GM12874 (cell line): Measurements from ENCODE around the gene KSR2.

Source experiments
- TF ChIP-seq, protein P1 (sequence below): IDR thresholded peaks from 2 replicates; pipeline ENCODE4 v1.5.1; 2011; ENCODE audit warnings: low read depth, mild to moderate bottlenecking, control low read depth, low read length, moderate library complexity; ENCODE audit not compliant: insufficient read depth

KSR2 gene

DNA sequence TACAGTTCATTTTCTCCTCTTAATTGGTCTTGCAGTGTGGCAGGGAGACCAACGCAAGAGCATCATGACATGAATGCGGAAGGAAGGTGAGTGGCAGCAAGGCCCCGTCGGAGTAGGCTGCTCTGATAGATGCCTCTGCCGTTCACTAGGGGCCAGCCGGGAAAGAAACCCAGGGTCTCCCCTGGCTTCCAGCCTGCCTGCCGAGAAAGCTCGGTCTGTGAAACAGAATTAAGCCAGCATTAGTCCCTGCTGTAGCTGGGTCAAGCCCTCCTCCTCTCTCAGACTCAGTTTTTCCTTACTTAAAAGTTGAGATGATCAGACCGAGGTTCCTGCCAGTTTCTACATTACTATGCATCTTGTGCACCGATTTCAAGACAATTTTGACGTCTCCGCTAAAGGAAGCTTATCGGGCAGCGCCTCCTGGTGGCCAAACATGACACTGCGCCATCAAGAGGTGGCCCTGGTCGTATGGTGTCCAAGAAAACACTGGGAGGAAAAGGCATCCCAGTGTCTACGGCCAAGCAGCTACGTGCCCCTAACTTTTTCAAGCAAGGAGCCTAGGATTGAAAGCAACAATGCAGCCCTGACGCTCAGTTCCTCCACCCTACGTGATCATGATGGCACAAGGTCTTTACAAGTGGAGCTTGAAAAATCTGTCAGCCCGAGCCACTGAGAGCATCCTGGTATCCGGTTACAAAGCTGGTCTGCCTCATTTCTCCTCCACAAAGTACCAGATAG lies 131.6 kb downstream of the KSR2 start:
- TF ChIP-seq, protein P1, sequence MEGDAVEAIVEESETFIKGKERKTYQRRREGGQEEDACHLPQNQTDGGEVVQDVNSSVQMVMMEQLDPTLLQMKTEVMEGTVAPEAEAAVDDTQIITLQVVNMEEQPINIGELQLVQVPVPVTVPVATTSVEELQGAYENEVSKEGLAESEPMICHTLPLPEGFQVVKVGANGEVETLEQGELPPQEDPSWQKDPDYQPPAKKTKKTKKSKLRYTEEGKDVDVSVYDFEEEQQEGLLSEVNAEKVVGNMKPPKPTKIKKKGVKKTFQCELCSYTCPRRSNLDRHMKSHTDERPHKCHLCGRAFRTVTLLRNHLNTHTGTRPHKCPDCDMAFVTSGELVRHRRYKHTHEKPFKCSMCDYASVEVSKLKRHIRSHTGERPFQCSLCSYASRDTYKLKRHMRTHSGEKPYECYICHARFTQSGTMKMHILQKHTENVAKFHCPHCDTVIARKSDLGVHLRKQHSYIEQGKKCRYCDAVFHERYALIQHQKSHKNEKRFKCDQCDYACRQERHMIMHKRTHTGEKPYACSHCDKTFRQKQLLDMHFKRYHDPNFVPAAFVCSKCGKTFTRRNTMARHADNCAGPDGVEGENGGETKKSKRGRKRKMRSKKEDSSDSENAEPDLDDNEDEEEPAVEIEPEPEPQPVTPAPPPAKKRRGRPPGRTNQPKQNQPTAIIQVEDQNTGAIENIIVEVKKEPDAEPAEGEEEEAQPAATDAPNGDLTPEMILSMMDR, result peak; percentile 96

DNA sequence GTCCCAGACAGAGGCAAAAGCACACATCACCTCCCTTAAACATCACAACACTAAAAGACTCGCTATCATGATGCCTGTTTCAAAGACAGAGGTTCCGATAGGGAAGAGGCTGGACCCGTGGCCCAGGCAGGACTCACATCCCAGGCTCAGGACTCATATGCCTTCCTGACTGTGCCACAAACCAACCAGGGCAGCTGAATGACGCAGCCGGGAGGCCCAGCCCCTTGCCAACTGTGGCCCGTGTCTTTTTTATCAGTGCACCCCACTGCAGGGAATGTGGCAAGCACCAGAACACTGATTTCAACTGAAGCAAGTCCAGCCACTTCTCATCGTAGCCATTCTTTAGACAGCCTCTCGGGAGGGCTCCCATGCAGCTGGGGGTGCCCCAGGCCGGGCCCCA lies 132.3 kb downstream of the KSR2 start:
- TF ChIP-seq, protein P1, result no peak

DNA sequence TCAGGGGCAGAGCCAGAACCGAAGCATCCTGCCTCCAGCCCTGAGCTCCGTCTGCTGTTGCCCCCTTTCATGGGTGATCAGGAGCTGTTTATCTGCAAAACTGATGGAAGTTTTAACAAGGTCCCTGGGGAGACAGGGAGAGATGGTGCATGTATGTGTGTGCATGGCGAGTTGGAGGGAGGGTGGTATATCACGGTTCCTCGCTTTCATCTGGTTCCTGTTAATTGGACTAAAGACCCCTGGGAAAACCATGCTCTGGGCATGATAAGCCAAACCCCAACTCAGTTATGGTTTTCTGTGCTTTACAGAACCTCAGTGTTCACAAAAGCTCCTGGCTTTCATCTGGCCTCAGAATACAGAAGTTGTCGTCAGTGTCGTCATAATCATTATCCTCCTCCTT lies 133.6 kb downstream of the KSR2 start:
- TF ChIP-seq, protein P1, result no peak

DNA sequence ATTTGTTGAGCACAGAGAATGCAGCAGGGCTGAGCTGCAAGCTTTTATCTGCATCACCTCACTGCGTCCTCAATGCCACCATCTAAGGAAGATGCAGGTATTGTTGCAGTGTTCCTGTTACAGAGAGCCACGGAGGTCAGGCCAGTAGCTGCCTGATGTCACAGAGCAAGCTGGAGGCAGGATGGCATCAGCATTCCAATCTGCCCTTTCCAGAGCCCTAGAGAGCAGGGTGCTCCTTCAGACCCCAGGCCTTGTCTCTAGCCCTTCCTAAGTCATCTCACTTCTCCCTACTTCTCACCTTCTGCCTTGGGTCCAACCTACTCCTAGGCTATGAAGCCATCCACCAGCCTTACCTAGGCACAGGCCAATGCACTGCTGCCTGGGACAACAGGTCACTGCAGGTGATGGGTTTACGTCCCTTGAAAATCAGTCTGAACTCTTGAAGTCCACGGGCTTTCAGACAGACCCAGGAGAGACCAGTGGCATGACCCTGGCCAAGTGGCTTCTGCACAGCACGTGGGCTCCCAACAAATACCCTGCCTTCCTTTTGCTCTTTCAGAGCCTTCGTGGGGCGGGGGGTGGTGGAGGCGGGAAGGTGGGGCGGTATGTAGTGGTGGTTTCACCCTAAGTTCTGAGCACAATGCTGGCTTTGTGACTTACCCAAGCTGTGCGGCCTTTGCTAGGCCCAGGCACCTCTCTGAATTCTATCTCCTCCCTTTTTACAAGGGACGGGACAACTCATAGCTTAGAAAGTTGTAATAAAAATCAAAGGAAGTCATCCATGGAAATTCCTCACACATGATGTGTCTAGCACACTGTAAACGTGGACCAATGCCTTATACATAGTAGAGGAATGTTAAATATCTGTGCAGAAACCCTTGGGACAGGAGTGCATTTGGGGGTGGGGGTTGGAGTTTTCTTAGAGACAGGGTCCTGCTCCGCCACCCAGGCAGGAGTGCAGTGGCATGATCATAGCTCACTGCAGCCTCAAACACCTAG lies 136.0 kb downstream of the KSR2 start:
- TF ChIP-seq, protein P1, result no peak

DNA sequence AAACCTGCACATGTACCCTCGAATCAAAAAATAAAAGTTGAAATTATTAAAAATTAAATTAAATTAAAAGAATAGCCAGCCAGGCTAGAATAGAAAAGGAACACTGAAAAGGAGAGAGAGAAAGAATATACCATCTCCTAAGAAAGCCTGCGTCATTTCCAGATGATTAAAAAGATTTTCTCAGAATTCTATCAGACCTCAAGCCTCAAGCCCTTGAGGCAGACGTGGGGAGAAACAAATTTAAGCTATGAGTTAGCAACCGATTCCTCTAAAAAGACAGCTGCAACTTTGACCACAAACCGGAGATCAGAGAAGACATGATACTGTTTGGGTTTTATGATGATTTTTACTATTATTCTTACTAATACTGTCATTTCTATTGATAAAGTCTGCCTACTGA lies 138.3 kb downstream of the KSR2 start:
- TF ChIP-seq, protein P1, result no peak

DNA sequence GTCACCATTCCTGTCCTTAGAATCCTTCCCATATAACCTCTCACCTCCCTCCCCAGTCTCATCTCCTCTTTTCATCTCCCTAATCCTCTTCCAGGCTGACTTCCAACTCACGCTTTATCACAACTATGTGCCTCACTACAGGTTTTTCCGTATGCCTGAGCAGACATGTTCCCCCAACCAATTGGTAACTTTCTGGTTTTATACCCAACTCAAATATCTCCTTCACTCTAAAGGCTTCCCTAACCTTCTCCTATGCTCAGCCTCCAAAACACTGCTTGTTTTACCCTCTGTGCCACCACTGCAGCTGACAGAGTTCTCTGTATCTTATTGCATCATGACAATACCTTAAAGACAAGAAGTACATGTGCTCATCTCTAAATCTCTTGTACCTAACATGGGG lies 139.7 kb downstream of the KSR2 start:
- TF ChIP-seq, protein P1, result no peak

DNA sequence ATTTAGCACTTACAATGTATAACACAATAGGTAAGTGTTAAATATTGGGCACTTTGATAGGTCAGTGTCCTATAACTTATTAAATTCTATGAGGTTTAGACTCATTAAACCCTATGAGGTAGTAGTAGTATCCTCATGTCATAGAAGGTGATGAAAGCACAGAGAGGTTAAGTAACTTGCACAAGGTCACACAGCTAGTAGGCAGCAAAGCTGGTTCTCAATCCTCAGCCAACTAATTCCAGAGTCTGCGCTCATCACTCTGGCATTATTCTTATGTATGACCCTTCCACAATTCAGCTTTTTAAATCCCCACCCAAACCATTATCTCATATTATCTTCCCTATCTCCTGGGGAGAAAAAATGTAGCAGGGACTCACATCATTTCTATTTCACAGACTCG lies 141.1 kb downstream of the KSR2 start:
- TF ChIP-seq, protein P1, result no peak
